Mononuclear cell (primary cell): Measurements from ENCODE around the gene ZNF207. TPM values are rescaled to one million over a fixed set of nuclear protein-coding genes. Genes with fewer than 3 reads are reported as not detected.
"Not testable (repeated sequence)": the region's sequence is repeated elsewhere in the genome, so short reads cannot be mapped to it uniquely, and the experiment has no call there.

Experiments used
- H3K27me3 ChIP-seq: 2 replicates; pipeline ENCODE4 v1.6.0; 2011; ENCODE audit warnings: low read length, control low read depth; ENCODE audit not compliant: insufficient read depth
- H3K4me1 ChIP-seq: 2 replicates; pipeline ENCODE4 v1.5.1; 2011; ENCODE audit warnings: mild to moderate bottlenecking, low read length, control low read depth; ENCODE audit not compliant: insufficient read depth
- H3K4me3 ChIP-seq: 2 replicates; pipeline ENCODE4 v1.5.1; 2011; ENCODE audit warnings: mild to moderate bottlenecking, low read length, moderate library complexity
- H3K9me3 ChIP-seq: 2 replicates; pipeline ENCODE4 v1.5.1; 2011; ENCODE audit warnings: low read depth, mild to moderate bottlenecking, control low read depth, low read length
- total RNA-seq: library from RNA; depleted of rRNA; stranded (reverse); fragments of >200 nt; gene quantifications from one replicate; pipeline ENCODE4 v1.2.3, GENCODE V29; 2012

The ZNF207 gene
- total RNA-seq, 1 donor, result 281 TPM

GRCh38 chr17:32350666-32351418 is 885 bp downstream of the ZNF207 start:
- Histone ChIP-seq H3K4me1 (peaks cover 47% of the 10 kb centered on the region), H3K4me3 (peak overlapping the region; percentile 100), H3K27me3 (no peaks in the 10 kb centered on the region), H3K9me3 (no peaks in the 10 kb centered on the region)

- not testable (repeated sequence) for H3K9me3 ChIP-seq, H3K4me3 ChIP-seq, H3K27me3 ChIP-seq
- H3K4me1 ChIP-seq, result peaks cover 53% of the 10 kb centered on the region
These were observed 2.8 kb downstream of the ZNF207 start for GRCh38 chr17:32352734-32353133.

GRCh38 chr17:32355649-32356377 is 5.9 kb downstream of the ZNF207 start:
- peaks cover 46% of the 10 kb centered on the region for H3K4me1 ChIP-seq
- no peak overlapping the region for H3K4me3 ChIP-seq
- no peaks in the 10 kb centered on the region for H3K27me3 ChIP-seq
- H3K9me3 ChIP-seq, result no peaks in the 10 kb centered on the region

DNA sequence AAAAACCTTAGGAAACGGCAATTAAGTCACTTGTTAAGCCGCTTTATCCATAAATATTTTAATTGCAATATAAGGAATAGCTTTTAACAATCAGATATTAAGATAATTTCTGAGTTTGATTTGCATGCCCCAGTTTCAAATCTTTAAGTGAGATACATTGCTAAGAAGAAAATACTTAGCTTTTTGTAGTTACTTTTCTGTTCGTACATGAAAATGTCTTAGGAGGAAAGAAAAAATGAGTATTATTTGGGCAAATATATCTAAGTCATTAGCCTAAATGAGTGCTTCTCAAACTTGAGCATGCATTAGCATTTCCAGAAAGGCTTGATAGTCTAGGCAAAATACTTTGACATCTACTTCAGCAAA is 6.4 kb downstream of the ZNF207 start:
- Histone ChIP-seq H3K9me3 (no peaks in the 10 kb centered on the region), H3K4me1 (peaks cover 46% of the 10 kb centered on the region), H3K4me3 (no peak overlapping the region), H3K27me3 (no peaks in the 10 kb centered on the region)

DNA sequence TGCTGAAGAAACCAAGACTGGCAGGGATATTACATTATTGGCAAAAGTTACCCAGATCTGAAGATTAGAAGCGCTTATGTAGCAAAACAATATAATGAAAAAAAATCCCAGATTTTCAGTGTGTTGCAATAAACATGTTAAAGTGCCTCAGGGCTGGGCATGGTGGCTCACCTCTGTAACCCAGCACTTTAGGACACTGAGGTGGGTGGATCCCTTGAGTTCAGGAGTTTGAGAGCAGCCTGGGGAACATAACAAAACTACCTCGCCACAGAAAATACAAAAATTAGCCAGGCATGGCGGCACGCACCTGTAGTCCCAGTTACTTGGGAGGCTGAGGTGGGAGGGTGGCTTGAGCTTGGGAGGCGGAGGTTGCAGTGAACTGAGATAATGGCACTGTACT is 6.8 kb downstream of the ZNF207 start:
- H3K4me1 ChIP-seq, result peaks cover 44% of the 10 kb centered on the region
- H3K27me3 ChIP-seq, result no peaks in the 10 kb centered on the region
- no peaks in the 10 kb centered on the region for H3K9me3 ChIP-seq
- no peak overlapping the region for H3K4me3 ChIP-seq

GRCh38 chr17:32357615-32358014 is 7.7 kb downstream of the ZNF207 start:
- Histone ChIP-seq H3K9me3 (no peaks in the 10 kb centered on the region), H3K27me3 (no peaks in the 10 kb centered on the region), H3K4me1 (peaks cover 37% of the 10 kb centered on the region), H3K4me3 (no peak overlapping the region)

DNA sequence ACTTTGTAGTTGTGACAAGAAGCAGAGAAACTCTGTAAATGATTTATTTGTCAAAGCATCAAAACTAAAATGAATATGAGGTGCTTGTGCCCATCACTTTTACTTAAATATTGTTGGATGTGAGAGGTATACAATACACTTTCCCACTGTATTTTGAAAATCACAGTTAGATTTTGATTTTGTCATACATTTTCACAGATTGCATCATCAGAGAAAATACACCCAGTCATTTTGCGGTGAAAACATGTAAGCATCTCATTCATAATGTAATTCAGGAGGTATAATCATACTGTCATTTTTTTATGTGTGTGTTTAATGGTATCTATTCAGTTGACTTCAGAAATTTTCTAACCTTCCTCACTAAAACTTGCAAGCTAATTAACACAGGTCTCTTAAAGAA is 11.3 kb downstream of the ZNF207 start:
- peaks cover 5% of the 10 kb centered on the region for H3K4me1 ChIP-seq
- H3K27me3 ChIP-seq, result no peaks in the 10 kb centered on the region
- no peaks in the 10 kb centered on the region for H3K9me3 ChIP-seq
- no peak overlapping the region for H3K4me3 ChIP-seq

DNA sequence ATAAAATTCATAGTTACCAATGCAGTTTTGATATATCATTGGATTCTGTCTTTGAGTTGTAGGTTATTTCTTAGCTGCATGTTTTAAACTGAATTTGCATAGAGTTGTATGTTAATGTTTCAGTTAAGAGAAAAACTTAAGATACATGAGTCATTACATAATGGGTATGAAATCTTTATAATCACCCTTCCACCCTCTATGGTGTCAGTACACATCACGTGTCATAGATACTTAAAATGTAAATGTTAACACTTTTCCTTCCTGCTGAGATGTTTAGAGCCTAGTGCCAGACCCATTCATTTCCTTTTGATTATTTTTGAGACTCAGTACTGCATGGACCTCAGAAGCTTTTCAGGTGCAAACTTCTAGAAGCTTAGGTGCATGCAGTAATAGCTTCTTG is 20.5 kb downstream of the ZNF207 start:
- Histone ChIP-seq H3K4me3 (no peak overlapping the region), H3K27me3 (no peaks in the 10 kb centered on the region), H3K9me3 (no peaks in the 10 kb centered on the region), H3K4me1 (no peaks in the 10 kb centered on the region)

GRCh38 chr17:32382526-32383223 is 32.7 kb downstream of the ZNF207 start:
- Histone ChIP-seq H3K4me3 (no peak overlapping the region), H3K4me1 (no peaks in the 10 kb centered on the region), H3K9me3 (no peaks in the 10 kb centered on the region), H3K27me3 (no peaks in the 10 kb centered on the region)

- H3K9me3 ChIP-seq, result no peaks in the 10 kb centered on the region
- no peaks in the 10 kb centered on the region for H3K4me1 ChIP-seq
- no peak overlapping the region for H3K4me3 ChIP-seq
- no peaks in the 10 kb centered on the region for H3K27me3 ChIP-seq
These were observed 34.0 kb downstream of the ZNF207 start for GRCh38 chr17:32383926-32384434.

DNA sequence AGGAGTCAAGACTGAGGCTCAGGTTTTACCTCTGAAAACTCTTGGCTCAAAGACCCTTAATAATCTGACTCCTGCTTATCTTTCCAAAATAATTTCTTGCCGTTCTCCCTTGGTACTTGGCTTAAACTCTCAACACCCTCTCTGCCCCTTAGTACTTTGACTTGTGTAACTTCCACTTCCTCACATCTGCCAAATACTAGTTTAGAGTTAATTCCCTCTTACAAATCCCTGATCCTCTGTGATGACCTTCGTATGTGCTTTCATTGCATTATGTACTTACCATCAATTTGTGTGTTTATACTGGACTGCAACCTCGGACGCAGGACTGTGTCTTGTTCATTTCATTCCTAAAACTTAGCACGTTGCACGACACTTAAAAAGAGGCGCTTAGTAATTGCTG is 35.2 kb downstream of the ZNF207 start:
- Histone ChIP-seq H3K27me3 (no peaks in the 10 kb centered on the region), H3K4me1 (no peaks in the 10 kb centered on the region), H3K4me3 (no peak overlapping the region), H3K9me3 (no peaks in the 10 kb centered on the region)

DNA sequence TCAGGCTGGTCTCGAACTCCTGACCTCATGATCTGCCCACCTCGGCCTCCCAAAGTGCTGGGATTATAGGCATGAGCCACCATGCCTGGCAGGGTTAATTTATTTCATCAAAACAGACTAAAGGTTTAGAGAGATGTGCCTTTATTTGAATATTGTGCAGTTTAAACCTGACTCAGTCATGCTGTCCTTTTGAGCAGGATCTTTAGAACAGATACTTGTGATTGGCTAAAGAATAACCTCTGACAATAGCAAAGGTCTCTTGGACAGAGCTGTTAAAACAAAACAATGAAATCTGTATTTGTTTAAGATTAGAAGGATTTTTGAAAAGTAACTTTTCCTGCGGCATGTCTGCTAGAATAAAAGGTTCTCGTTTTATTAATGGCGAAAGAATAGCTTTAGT is 36.0 kb downstream of the ZNF207 start:
- no peaks in the 10 kb centered on the region for H3K27me3 ChIP-seq
- no peaks in the 10 kb centered on the region for H3K4me1 ChIP-seq
- no peaks in the 10 kb centered on the region for H3K9me3 ChIP-seq
- no peak overlapping the region for H3K4me3 ChIP-seq

DNA sequence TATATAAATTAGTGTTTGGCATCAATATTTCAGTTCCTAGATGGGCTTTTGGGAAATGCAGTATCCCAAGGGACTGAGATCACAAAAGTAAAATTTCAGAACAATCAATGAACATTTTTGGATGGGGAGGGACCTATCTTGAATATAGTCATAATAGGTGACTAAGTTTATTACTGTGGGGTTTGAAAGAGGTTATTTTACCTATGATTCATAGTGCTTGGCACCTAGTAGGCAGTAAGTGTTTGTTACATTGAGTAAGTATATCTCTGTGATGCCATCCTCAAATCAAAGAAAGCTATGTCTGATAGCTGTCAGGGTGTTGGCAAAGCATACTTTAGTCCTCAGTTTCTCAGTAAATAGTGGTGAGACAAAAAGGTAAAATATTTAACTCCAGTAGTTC is 36.9 kb downstream of the ZNF207 start:
- no peak overlapping the region for H3K4me3 ChIP-seq
- no peaks in the 10 kb centered on the region for H3K27me3 ChIP-seq
- H3K4me1 ChIP-seq, result no peaks in the 10 kb centered on the region
- no peaks in the 10 kb centered on the region for H3K9me3 ChIP-seq

DNA sequence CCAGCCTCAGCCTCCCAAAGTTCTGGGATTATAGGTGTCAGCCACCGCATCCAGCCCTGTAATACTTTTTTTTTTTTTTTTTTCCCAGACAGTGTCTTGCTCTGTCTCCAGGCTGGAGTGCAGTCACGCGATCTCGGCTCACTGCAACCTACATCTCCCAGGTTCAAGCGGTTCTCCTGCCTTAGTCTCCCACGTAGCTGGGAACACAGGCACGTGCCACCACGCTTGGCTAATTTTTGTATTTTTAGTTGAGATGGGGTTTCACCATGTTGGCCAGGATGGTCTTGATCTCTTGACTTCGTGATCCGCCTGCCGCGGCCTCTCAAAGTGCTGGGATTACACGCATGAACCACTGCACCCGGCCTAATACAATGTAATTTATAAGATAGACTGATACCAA is 38.2 kb downstream of the ZNF207 start:
- H3K27me3 ChIP-seq, H3K4me1 ChIP-seq, H3K4me3 ChIP-seq, H3K9me3 ChIP-seq: not testable (repeated sequence)
